NCI-H774 (cell line): ENCODE data around the gene ZNF814.
"Not testable (repeated sequence)": the region's sequence is repeated elsewhere in the genome, so short reads cannot be mapped to it uniquely, and the experiment has no call there.

Source experiments
- DNase-seq: peaks from one replicate; lab custom pipeline; 2025; lab: John Stamatoyannopoulos, UW

Gene ZNF814

DNA sequence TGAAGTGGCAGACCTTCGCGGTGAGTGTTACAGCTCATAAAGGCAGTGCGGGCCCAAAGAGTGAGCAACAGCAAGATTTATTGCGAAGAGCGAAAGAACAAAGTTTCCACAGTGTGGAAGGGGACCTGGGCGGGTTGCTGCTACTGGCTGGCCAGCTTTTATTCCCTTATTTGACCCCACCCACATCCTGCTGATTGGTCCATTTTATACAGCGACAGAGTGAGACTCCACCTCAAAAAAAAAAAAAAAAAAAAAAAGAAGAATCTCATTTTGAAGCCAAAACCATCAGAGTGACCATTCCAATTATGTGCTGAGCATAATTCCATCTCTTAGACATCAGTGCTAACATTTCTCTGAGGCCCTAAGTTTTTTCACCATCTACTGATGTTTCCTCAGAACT is 72.2 kb downstream of the ZNF814 start:
- DNase-seq: no peak

DNA sequence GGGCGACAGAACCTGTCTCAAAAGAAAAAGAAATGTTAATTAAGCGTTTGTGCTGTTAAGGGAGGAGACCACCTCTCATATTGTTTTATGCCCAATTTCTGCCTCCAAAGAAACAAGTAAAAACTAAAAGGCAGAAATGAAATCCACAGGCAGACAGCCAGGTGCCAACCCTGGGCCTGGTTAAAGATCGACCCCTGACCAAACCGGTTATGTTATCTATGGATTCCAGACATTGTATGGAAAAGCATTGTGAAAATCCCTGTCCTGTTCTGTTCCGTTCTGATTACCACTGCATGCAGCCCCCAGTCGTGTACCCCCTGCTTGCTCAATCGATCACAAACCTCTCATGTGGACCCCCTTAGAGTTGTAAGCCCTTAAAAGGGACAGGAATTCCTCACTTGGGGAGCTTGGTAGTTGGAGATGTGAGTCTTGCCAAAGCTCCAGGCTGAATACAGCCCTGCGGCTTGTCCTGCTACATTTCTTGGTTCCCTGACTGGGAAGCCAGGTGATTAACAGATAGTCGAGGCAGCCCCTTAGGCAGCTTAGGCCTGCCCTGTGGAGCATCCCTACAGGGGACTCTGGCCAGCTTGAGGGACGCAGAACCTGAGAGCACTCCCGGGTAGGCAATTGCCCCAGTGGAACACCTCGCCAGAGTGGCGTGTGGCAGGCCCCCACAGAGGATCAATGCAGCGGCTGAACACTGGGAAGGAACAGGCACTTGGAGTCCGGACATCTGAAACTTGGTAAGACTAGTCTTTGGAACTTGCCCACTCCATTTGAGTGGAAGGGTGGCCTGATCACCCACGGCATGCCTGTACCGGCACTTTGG is 73.4 kb downstream of the ZNF814 start:
- no peak for DNase-seq

DNA sequence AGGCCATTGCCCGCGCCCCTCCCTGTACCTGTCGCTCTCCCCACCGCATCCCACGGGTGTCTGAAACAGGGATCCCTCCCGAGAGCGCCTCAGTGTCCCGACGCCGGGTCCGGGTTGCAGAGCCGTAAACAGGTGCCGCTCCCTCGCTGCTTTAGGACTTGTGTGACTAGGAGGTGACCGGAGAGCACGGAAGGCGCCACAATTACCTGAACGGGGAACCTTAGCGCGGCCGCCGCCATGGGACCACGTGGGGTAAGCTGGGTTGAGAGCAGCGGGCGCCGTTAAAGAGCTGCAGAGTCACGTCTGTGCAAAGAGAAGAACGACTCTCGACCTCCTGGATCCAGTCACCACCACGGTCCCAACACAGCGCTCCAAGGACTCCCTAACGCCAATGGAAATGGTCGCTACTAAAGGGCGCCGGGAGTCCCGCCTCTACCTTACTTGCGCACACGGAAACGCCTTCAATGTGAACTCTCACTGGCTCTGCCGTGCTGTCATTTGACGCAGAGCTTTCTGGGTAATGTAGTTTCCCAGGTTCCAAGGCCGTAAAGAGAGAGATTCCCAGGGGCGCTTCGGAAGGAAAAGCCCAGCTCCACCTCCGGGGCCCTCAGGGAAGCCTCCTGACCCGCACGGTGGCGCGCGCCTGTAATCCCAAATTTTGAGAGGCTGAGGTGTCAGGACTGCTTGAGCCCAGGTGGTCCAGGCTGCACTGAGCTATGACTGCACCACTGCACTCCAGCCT is 74.2 kb downstream of the ZNF814 start, which contains the start of gene ZNF552:
TSS of gene ZNF552 (minus strand) at position 409 of the 742 bp plus-strand sequence. CDS start at position 239, 170 bp downstream.
- peak; percentile 92 for DNase-seq

DNA sequence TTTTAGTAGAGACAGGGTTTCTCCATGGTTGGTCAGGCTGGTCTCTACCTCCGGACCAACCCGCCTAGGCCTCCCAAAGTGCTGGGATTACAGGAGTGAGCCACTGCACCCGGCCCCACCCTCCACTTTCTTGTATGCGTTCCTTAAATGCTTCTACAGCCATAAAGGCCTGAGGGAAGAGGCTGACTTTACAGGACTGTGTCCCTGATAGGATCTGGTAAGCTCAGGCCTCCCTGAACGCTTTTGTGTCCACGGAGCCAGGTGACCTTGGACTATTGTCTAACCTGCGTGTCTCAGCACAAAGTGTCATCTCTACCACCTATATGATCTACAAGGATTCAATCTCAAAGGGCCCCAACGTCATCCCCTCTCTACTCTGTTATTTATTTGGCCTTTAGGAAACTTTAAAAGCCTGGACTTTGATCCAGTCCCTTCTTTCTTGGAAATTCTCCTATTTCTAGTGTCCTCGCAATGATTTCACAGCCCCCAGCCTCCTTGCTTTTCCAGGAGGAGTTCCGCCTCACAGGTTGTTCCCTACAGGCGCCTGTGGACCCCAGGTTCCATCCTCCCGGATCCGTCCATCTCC is 74.8 kb downstream of the ZNF814 start:
- no peak for DNase-seq

DNA sequence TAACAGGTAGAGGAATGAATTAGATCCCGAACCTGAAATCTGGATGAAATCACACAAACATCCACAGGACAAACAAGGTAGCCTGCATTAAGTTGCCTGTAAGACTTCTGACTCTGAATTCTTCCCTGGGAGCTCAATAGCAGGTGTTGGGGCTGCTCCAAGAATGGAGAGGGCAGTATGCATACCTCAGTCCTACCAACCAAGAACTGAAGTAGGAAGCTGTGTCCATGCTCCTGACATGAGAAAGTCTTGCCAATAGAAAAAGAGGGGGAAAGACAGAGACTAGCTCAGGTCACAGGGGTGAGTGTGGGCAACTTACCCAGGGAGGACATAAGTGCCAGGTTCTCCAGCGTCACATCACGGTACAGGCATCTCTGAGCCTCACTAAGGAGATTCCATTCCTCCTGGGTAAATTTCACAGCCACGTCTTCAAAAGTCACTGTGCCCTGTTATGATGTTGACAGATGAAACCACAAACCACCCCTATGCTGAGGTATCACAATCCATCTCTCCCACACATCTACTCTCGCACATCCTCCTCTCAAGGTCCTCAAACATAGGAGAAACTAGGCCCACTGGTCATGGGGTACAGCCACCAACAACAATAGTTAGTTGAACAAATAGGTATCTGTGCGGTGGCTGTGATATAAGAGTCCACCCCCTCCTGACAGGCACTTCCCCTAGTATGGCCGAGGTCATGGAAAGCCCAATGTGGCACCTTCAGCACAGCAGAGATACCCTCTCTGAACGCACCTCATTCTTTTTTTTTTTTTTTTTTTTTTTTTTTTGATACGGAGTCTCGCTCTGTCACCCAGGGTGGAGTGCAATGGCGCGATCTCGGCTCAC is 75.6 kb downstream of the ZNF814 start:
- DNase-seq: not testable (repeated sequence)

DNA sequence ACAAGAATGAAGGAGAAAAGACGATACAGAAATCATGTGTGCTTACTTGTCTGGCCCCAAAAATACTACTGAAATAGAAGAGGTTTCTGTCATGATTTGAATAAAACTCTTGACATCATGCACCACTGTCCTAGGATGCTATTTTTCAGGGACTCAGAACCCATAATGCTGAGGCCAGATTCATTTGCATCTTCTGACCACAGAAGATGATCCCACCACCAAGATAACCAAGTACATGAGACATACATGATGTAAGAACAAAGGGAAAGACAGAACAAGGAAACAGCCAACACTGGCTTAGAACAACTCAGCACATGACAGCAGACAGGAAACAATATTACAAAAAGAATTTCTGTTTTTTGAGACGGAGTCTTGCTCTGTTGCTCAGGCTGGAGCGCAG is 76.6 kb downstream of the ZNF814 start:
- no peak for DNase-seq

DNA sequence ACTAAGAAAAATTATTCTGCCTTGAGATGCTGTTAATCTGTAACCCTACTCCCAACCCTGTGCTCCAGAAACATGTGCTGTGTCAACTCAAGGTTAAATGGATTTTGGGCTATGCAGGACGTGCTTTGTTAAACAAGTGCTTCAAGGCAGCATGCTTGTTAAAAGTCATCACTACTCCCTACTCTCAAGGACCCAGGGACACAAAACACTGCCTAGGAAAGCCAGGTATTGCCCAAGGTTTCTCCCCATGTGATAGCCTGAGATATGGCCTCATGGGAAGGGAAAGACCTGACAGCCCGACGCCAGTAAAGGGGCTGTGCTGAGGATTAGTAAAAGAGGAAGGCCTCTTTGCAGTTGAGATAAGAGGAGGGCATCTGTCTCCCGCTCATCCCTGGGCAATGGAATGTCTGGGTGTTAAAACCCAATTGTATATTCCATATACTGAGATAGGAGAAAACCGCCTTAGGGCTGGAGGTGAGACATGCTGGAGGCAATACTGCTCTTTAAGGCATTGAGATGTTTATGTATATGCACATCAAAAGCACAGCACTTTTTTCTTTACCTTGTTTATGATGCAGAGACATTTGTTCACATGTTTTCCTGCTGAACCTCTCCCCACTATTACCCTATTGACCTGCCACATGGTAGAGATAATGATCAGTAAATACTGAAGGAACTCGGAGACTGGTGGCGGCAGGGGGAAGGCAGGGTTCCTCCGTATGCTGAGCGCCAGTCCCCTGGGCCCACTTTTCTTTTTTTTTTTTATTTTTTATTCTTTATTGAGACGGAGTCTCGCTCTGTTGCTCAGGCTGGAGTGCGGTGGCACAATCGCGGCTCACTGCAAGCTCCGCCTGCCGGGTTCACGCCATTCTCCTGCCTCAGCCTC is 78.2 kb downstream of the ZNF814 start:
- not testable (repeated sequence) for DNase-seq

DNA sequence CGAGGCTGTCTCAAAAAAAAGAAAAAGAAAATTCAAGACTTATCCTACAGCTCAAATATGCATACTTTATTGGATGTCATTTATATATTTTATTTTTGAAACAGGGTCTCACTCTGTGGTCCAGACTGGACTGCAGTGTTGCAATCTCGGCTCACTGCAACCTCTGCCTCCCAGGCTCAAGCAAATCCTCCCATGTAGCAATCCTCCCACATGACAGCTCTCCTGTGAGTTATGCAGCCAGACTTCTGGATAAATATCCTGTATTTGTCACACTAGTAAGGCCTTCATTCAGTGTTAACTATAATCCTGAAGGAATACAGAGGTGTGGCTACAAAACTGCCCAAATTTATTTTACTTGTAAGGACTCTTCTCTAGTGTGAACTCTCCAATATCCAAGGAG is 81.3 kb downstream of the ZNF814 start:
- no peak for DNase-seq

DNA sequence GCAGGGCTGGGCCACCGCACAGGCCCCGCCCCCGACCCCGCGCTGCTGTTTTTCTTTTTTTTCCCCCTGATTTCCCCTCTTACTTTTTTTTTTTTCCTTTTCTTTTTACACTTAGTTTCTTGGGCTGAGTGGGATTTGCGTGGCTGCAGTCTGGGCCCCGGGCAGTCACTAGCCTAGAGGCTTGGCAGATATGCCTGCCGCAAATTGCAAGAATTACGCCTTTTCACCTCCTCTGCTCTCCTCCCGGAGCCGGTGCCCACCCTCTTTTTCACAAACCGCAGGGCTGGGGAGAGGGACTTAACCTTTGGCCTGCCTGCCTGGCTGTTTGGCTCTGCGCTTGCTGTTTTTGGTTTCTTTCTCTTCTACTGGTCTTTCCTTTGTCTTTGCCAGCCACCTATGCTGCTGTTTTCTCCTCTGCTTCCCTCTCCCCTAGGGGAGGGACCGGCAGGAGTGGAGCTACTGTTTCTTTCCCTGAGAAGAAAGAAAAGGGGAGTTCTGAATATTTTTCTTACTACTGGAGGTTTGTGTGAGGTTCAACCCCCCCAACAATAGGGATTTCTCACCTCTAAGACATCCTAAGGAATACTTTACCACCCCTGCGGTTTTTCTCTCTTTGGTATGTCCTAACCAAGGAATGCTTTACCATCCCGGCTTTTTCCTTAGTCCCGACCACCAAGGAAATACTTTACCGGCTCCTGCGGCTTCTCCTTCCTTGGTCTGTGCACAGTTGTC is 85.1 kb downstream of the ZNF814 start:
- DNase-seq: no peak

DNA sequence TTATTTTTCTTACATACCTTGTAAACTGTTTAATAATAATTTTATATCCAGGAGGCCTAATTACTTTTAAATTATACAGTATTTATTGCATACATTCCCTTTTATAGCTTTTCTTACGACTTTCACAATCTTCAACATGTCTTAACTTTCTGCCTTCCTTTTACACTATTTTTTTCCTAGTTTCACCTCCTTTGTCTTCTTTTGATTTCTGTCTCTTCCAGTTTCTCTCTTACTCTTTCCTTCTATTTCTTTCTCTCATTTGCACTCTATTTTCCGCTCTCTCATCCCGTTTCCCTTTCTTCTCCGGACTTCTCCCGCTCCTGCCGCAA is 85.6 kb downstream of the ZNF814 start:
- DNase-seq: no peak

DNA sequence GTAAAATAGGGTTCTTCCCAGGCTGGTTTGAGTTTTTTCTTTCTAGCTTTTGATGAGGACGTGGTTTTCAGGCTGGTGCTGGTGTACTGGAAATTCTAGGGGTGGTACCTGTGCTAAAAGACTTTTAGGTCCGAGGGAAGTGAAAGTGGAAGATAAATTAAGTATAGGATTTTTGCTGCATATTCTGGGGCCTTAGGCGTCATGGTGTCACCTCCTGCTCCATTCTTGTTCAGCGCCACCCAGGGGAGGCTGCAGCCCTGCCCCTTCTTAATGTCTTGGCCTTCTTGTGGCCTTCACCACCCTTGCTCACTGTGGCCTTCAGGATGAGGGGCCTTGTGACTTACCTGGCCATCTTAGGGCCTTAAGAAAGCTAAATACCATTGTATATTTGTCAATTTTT is 86.6 kb downstream of the ZNF814 start:
- no peak for DNase-seq

DNA sequence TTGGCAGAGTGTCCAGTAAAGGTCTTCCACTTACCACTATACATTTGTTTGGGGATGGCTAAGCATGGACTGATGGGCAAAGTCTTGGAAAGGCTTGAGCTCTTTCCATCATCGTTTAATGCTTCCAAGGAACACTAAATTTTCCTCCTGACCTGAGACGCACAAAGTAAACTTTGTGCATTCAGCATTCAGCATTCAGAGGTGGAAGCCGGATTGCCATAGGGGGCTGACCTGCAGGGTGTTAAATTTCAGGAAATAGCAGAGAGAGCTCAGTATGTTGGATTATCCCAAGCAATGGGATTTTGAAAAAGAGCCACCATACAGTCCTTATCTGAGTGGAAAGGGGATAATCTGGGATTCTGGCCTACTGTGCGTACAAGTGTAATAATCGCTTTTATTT is 88.1 kb downstream of the ZNF814 start:
- DNase-seq: no peak
